Chondrocyte (in vitro differentiated cells): ENCODE data around the gene RTP5. TPM values are rescaled to one million over a fixed set of nuclear protein-coding genes. Genes with fewer than 3 reads are reported as not detected.
"Not testable (repeated sequence)": the region's sequence is repeated elsewhere in the genome, so short reads cannot be mapped to it uniquely, and the experiment has no call there.

ENCODE experiments used
- DNase-seq: peaks from one replicate; pipeline ENCODE4 v3.0.0; 2021; ENCODE audit warnings: mixed read lengths, low spot score
- H3K27ac Mint-ChIP-seq: one replicate; pipeline ENCODE4 v1.8.0; 2021; ENCODE audit warnings: mild to moderate bottlenecking, moderate library complexity, mixed read lengths; ENCODE audit not compliant: unreplicated experiment
- H3K27me3 Mint-ChIP-seq: 2 replicates; pipeline ENCODE4 v1.8.0; 2021; ENCODE audit warnings: low read depth, mixed read lengths
- H3K36me3 Mint-ChIP-seq: 2 replicates; pipeline ENCODE4 v1.8.0; 2021; ENCODE audit warnings: low read depth, mixed read lengths
- H3K4me1 Mint-ChIP-seq: 2 replicates; pipeline ENCODE4 v1.8.0; 2021; ENCODE audit warnings: low read depth, mild to moderate bottlenecking, mixed read lengths
- H3K4me3 Mint-ChIP-seq: one replicate; pipeline ENCODE4 v1.8.0; 2021; ENCODE audit warnings: mild to moderate bottlenecking, moderate library complexity, mixed read lengths; ENCODE audit not compliant: unreplicated experiment
- H3K9me3 Mint-ChIP-seq: 2 replicates; pipeline ENCODE4 v1.8.0; 2021; ENCODE audit warnings: low read depth, mixed read lengths
- CTCF ChIP-seq: fragments of 200-600 bp; sonication (generic); IDR thresholded peaks from 2 replicates; pipeline ENCODE4 v1.5.0; 2021; ENCODE audit warnings: antibody characterized with exemption, mild to moderate bottlenecking, moderate library complexity
- total RNA-seq: library from RNA; stranded (reverse); gene quantifications from 3 replicates; pipeline ENCODE4 v1.2.1, GENCODE V29; 2021

The RTP5 gene
- total RNA-seq, 1 donor from 2014 or later: not detected

DNA sequence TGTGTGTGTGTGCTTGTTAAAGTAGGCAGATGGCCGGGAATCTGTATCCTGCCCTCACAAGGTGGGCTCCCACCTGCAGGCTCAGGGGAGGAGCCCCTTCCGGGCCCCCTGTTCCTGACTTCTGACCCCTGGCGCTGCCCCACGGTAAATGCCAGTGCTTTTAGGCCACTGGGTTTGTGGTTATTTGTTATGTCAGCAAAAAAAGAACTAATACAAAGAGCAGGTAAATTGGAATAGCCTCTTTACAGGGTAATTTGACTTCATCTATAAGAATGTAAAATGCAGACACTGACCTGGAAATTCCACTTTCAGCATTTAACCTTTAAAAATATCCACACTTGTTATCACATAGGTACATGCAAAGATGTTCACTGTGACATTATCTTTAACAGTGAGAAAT is 44.2 kb downstream of the RTP5 start:
- peaks cover 38% of the 10 kb centered on the region for H3K9me3 Mint-ChIP-seq
- H3K27me3 Mint-ChIP-seq: peaks cover 16% of the 10 kb centered on the region
- no peak for DNase-seq
- no peak overlapping the region for H3K27ac Mint-ChIP-seq
- no peak overlapping the region for H3K4me3 Mint-ChIP-seq
- H3K36me3 Mint-ChIP-seq: peaks cover 13% of the 10 kb centered on the region
- no peak for TF ChIP-seq CTCF
- H3K4me1 Mint-ChIP-seq: peaks cover 6% of the 10 kb centered on the region

DNA sequence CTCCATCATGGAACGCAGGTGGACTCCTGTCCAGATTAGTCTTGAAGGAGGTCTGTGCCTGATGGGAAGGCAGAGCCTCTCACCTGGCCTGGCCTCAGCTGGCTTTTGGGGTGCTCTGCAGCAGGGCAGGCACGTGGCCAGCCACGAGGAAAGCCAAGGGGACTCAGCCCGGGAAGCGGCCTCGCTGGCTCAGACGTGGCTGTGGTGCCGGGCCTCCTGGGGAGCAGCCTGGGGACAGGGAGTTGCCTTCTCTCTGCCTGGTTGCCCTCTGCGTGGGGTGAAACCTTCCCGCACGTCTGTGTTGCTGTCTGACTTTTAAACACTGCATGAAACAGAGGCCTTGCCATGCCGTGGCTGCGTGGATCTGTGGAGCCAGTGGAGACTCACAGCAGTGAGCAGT is 45.0 kb downstream of the RTP5 start:
- Mint-ChIP-seq H3K27me3 (peaks cover 11% of the 10 kb centered on the region), H3K36me3 (peaks cover 13% of the 10 kb centered on the region)
- DNase-seq: no peak

GRCh38 chr2:241921631-241922030 is 52.1 kb downstream of the RTP5 start:
- H3K4me3 Mint-ChIP-seq, H3K27ac Mint-ChIP-seq, H3K36me3 Mint-ChIP-seq, H3K4me1 Mint-ChIP-seq, DNase-seq: not testable (repeated sequence)
- peaks cover 26% of the 10 kb centered on the region for H3K9me3 Mint-ChIP-seq
- H3K27me3 Mint-ChIP-seq: peaks cover 15% of the 10 kb centered on the region

More for the DNA sequence above, 45.0 kb downstream of the RTP5 start:
- Mint-ChIP-seq H3K4me3 (no peak overlapping the region), H3K27ac (no peak overlapping the region), H3K4me1 (no peaks in the 10 kb centered on the region), H3K9me3 (peaks cover 43% of the 10 kb centered on the region)
- no peak for TF ChIP-seq CTCF

GRCh38 chr2:241922411-241922810 is 52.9 kb downstream of the RTP5 start:
- H3K4me1 Mint-ChIP-seq: no peaks in the 10 kb centered on the region
- H3K9me3 Mint-ChIP-seq: peaks cover 21% of the 10 kb centered on the region
- DNase-seq: no peak
- TF ChIP-seq CTCF: no peak
- no peaks in the 10 kb centered on the region for H3K36me3 Mint-ChIP-seq
- H3K4me3 Mint-ChIP-seq: no peak overlapping the region
- no peak overlapping the region for H3K27ac Mint-ChIP-seq
- H3K27me3 Mint-ChIP-seq: peaks cover 9% of the 10 kb centered on the region

- not testable (repeated sequence) for H3K27ac Mint-ChIP-seq, H3K4me3 Mint-ChIP-seq, DNase-seq, H3K4me1 Mint-ChIP-seq, H3K27me3 Mint-ChIP-seq, H3K36me3 Mint-ChIP-seq
- peaks cover 15% of the 10 kb centered on the region for H3K9me3 Mint-ChIP-seq
These were observed 53.5 kb downstream of the RTP5 start for GRCh38 chr2:241922816-241923601.

Other genes with a start within 250 kb of the RTP5 start
- gene THAP4, start 232.6 kb upstream of the RTP5 start, total RNA-seq: 40.9 to 42.4 TPM (median 41.4 TPM) in 3 replicates
- 53.1 to 64.0 TPM (median 57.2 TPM) in 3 replicates for gene ATG4B, start 232.0 kb upstream of the RTP5 start, total RNA-seq
- 22.7 to 32.7 TPM (median 23.1 TPM) in 3 replicates for gene DTYMK, start 182.9 kb upstream of the RTP5 start, total RNA-seq
- gene ING5, start 167.7 kb upstream of the RTP5 start, total RNA-seq: 13.8 to 25.2 TPM (median 16.3 TPM) in 3 replicates
- 14.5 to 26.3 TPM (median 16.6 TPM) in 3 replicates for gene D2HGDH, start 135.1 kb upstream of the RTP5 start, total RNA-seq
- 0.52 to 1.3 TPM in 2 of 3 replicates, not detected in the other for gene GAL3ST2, start 92.9 kb upstream of the RTP5 start, total RNA-seq
- gene NEU4, start 60.5 kb upstream of the RTP5 start, total RNA-seq: 0.42 to 1.3 TPM (median 0.85 TPM) in 3 replicates
- not detected in 3 replicates for gene PDCD1, start 10.8 kb upstream of the RTP5 start, total RNA-seq